GM10248 (cell line): Measurements from ENCODE around the gene ZDHHC12.

ENCODE experiments used
- CTCF ChIA-PET: fragments of 300-600 bp; sonication (Branson Sonifier 250); formaldehyde crosslinking; extraction: SDS; loops from one replicate; lab custom pipeline; 2021; ENCODE audit warnings: antibody characterized with exemption; lab: Yijun Ruan, JAX
- POLR2A ChIA-PET: fragments of 350-650 bp; sonication (Branson Sonifier 250); formaldehyde crosslinking; extraction: SDS; loops from one replicate; lab custom pipeline; 2020; ENCODE audit warnings: antibody characterized with exemption; lab: Yijun Ruan, JAX
- DNase-seq: peaks from one replicate; pipeline ENCODE4 v3.0.0; 2012; ENCODE audit errors: extremely low spot score
- TF ChIP-seq, protein P1 (sequence below): IDR thresholded peaks from 2 replicates; pipeline ENCODE4 v1.5.1; 2012; ENCODE audit warnings: mild to moderate bottlenecking, low read depth; ENCODE audit errors: extremely low read depth, missing control alignments, control extremely low read depth

The ZDHHC12 gene

DNA sequence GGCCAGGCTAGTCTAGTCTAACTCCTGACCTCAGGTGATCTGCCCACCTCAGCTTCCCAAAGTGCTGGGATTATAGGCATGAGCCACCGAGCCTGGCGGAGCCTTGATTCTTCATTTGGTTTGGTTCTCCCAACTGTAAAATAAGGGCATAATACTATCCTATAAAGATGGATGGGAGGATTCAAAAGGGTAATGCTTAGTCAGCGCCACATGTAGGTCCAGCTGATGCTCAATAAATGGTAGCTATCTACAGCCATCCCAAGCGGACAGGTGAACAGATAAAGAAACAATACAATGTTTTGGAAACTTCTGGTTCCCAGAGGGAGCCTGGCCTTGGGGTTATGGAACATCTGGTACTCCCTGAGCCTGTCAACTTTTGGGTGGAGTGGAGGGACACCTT is 48.5 kb downstream of the ZDHHC12 start:
- POLR2A ChIA-PET, result no interaction called here
- DNase-seq, result peak; percentile 4
- TF ChIP-seq, protein P1, sequence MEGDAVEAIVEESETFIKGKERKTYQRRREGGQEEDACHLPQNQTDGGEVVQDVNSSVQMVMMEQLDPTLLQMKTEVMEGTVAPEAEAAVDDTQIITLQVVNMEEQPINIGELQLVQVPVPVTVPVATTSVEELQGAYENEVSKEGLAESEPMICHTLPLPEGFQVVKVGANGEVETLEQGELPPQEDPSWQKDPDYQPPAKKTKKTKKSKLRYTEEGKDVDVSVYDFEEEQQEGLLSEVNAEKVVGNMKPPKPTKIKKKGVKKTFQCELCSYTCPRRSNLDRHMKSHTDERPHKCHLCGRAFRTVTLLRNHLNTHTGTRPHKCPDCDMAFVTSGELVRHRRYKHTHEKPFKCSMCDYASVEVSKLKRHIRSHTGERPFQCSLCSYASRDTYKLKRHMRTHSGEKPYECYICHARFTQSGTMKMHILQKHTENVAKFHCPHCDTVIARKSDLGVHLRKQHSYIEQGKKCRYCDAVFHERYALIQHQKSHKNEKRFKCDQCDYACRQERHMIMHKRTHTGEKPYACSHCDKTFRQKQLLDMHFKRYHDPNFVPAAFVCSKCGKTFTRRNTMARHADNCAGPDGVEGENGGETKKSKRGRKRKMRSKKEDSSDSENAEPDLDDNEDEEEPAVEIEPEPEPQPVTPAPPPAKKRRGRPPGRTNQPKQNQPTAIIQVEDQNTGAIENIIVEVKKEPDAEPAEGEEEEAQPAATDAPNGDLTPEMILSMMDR, result no peak
- CTCF ChIA-PET, result interaction anchor here (1.1 to 2.9 kb wide), 4 partner anchors 8 to 27 kb away, joined by 3 to 8 read pairs (median 4); partner anchors contain the start of gene PKN3
